GM19035 (cell line): ENCODE results near the gene ITGAE.

Experiments used
- ATAC-seq: cut with Tn5 transposase; IDR thresholded peaks from one replicate; pipeline ENCODE4 v1.9.1; 2021; ENCODE audit not compliant: unreplicated experiment

The ITGAE gene

GRCh38 chr17:3678095-3678820, 122.7 kb downstream of the ITGAE start:
- ATAC-seq = no peak

DNA sequence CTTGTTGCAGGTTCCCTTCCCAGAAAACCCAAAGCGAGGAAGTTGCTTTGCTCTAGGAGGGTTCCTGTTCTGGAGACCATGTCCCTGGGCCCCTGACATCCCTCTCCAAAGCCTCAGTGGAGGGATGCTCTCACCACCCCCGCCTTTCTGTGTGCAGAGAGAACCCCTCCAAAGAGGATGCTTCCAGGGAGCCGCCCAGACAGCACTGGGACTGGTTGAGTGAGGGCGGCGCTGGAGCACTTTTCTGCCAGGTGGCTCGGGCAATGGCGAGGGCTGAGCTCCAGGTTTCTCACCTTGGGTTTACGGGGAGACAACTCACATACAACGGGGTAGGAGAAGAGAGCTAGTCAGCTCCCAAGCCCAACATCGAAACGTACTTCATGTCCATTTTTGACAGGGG, 125.1 kb downstream of the ITGAE start:
- ATAC-seq = no peak

DNA sequence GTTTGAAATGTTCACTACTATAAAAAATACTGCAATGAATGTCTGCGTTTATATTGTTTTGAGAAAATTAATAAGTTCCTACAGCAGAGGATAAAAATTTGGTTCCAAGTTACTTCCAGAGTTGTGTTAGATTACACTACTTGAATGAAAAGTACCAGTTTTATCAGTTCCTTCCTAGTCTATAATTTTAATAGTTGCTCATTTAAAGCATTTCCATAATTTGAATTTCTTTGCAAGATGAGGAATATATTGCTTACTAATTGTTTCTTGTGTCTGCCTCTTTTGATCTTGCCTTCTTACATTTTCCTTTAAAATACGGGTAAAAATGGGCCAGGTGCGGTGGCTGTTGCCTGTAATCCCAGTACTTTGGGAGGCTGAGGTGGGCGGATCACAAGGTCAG, 128.4 kb downstream of the ITGAE start:
- no peak for ATAC-seq

GRCh38 chr17:3669548-3669947, 131.4 kb downstream of the ITGAE start:
- no peak for ATAC-seq

DNA sequence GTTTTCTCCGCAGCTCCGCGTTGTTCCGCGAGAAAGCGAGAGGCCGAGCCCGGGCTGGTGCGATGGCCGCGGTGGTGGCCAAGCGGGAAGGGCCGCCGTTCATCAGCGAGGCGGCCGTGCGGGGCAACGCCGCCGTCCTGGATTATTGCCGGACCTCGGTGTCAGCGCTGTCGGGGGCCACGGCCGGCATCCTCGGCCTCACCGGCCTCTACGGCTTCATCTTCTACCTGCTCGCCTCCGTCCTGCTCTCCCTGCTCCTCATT, 132.0 kb downstream of the ITGAE start:
- no peak for ATAC-seq

GRCh38 chr17:3668279-3669084, 132.5 kb downstream of the ITGAE start, which contains the start of the genes EMC6 and TAX1BP3:
EMC6 (plus strand) TSS chr17:3668812; CDS start chr17:3669147, 335 bp downstream.
TAX1BP3 (minus strand) TSS chr17:3668578; CDS start chr17:3668526, 52 bp downstream.
- peak; percentile 90 for ATAC-seq

GRCh38 chr17:3667366-3668278, 133.4 kb downstream of the ITGAE start:
- peak; percentile 10 for ATAC-seq

DNA sequence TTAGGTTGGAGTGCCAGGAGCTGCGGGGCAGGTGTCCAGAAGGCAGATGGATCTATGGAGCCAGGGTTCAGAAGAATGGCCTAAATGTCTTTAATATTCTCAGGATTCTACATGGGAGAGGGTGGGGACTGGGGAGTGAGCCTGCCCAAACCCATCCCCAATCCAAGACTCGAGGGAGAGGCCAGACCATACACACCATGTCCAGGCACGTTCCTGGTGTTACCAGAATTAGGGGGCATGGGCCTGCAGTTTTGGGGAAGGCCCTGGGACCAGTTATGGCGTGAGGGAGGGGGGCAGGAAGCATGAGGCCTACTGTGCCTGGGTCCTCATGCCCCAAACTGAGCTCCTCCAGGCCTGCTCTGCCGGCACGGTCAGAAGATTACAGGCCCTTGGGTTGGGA, 134.5 kb downstream of the ITGAE start:
- no peak for ATAC-seq

- no peak for ATAC-seq
Measured at GRCh38 chr17:3665834-3666233, 135.2 kb downstream of the ITGAE start.
